NCI-H2029 treated with DMSO at 0.1 percent for 48 hours (cell line): ENCODE data around the gene FECH.
"Not testable (repeated sequence)": the region's sequence is repeated elsewhere in the genome, so short reads cannot be mapped to it uniquely, and the experiment has no call there.

ENCODE experiments used
- DNase-seq: peaks from one replicate; lab custom pipeline; 2025; lab: John Stamatoyannopoulos, UW

The FECH gene, protein sequence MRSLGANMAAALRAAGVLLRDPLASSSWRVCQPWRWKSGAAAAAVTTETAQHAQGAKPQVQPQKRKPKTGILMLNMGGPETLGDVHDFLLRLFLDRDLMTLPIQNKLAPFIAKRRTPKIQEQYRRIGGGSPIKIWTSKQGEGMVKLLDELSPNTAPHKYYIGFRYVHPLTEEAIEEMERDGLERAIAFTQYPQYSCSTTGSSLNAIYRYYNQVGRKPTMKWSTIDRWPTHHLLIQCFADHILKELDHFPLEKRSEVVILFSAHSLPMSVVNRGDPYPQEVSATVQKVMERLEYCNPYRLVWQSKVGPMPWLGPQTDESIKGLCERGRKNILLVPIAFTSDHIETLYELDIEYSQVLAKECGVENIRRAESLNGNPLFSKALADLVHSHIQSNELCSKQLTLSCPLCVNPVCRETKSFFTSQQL

DNA sequence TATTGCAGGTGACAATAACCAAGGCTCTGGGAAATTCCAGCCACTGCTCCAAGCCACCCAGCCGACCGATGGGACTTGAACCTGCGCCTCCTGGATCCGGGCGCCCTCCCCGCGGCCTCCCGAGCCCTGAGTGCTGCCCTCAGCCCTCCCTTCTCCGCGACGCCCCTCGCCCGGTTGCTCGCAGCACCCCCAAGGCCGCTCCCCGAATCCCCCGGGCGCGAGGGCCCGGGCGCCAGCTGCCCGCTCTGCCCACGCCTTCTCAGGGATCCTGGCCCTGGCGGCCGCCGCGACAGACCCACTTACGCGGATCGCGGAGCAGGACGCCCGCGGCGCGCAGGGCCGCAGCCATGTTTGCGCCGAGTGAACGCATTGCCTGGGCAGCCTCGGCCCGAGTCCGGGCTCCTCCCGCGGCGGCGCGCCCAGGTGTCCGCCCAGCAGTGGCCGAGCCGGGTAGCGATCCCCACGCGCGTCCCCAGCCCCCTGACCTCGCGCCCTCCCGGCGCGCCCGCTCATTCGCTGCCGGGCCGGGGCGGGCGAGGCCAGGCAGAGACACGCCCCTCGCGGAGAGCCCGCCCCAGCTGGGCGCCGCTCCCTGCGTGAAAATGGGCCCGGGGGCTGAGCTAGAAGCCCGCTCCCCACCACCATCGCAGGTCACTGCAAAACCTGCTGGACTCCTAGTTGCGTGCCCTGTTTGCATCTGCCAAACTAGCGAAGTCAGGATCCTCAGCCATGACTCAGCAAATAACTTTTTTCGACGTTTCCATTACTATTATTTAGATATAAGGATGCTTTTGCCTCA is at the start of gene FECH:
FECH (minus strand) TSS at position 452 of the 799 bp plus-strand sequence; CDS start at position 370, 82 bp downstream.
- DNase-seq = no peak

DNA sequence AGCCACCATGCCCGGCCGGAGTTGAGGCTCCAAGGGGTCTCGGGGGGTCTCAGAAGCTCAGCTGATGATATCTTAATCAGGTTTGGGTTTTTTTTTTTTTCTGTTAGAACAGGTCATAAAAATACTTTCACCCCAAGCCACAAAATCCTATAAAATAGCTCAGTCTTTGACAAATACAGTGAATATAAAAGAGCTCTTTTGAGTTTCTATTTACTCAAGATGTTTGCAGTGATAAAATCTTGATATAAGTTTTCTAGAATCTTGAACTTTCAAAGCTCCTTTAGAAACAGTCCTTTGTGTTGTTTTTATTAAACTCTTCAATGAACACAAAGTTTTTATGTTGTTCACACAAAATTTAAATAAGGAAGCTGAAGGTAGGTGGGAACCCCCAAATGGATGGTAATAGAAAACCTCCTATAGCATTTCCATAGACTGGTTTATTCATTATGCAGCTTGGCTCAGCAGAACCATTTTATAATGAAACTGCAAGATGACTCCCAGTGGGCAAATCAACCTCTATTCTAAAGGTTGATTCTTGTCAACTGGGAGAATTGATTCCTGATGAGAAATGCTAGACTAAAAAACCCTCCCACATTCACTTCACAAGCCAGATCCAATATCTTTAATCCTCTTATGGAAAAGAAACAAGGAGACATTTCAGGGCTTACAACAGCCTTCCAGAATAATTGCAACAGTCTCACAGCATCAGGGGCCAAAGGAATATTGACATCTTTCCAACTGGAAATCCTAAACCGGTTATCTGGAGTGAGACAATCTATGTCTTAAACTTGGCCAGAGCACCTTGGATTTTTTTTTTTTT is 48.7 kb upstream of the FECH start:
- no peak for DNase-seq

DNA sequence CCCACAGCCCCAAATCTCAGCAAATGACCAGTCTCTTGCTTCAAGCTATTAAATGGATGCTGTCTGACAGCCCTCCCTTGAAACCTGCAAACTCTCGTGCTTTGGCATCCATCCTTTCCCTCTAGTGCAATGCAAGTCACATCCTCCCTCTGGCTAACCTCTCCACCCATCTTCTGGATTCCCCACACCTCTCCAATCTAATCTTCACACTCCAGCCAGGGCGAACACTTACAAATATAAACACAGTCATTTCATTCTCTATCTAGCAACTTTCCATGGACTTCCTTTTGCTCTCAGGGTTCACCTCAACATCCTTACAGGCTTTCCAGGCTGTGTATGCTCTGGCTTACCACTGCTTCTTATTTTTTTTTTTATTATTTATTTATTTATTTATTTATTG is 45.2 kb upstream of the FECH start:
- DNase-seq = no peak

DNA sequence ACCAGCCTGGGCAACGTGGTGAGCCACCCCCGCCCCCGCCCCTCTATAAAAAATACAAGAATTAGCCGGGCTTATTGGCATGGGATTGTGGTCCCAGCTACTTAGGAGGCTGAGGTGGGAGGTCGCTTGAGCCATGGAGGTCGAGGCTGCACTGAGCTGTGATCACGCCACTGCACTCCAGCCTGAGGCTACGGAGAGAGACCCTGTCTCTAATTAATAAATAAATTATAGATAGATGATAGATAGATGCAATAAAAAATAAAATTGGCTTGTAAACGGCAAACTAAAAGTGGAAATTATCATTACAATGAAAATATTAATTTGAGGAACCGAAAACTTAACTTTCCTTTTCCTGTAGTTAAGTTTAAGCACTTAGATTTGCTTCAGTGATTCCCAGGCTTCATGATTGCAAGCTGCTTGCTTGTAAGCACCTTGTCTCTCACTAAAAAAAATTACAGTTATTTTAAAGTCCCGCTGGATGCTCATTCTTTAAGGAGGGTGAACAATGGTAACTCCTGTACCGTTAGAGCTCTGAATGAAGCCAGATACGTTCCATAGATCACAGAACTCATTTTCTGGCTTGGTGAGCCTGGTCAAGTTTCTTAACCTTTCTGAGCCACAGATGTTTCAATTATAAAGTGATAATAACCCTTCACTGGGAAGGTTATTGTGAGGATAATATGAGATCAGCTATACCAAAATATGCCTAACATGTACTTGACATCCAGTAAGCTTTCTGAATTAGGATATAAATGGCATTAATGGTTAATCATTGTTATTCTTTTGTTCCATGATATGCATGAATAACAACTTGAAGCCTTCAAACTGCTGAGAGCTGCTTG is 44.5 kb upstream of the FECH start:
- DNase-seq = no peak

GRCh38 chr18:57630002-57630753 is 43.7 kb upstream of the FECH start:
- peak; percentile 59 for DNase-seq

DNA sequence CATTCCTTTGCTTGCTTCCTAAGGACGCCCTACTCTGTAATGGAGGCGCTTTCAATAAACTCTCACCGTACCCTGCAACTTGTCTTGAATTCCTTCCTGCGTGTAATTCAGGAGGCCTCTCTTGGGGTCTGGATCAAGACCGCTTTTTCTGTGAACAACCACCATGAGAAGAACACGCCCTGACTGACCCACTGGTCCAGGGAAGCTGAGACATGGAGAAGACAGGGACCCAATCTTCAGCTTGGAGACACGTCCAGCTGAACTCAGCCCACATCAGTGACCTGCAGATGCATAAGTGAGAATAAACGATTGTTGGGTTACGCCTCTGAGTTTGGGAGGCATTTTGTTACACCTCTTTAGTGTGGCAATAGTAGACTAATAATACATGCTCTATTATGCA is 42.9 kb upstream of the FECH start:
- no peak for DNase-seq

DNA sequence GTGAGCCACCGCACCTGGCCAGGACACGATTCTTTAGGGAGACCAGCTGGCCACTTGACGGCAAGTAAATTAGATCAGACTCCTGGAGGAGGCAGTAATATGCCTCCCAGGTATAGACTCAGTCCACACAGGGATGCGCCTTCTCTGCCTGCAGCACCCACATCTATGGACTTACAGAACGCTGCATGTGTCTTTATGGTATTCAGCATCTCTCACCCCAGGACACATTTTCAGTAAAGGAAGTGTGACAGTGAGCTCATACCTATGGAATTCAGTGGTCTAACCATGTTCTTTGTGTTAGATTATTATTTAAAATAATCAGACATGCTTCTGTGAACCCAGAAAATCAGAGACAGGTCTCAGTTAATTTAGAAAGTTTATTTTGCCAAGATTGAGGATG is 41.0 kb upstream of the FECH start:
- DNase-seq = no peak

GRCh38 chr18:57624988-57625387 is 38.5 kb upstream of the FECH start:
- no peak for DNase-seq

DNA sequence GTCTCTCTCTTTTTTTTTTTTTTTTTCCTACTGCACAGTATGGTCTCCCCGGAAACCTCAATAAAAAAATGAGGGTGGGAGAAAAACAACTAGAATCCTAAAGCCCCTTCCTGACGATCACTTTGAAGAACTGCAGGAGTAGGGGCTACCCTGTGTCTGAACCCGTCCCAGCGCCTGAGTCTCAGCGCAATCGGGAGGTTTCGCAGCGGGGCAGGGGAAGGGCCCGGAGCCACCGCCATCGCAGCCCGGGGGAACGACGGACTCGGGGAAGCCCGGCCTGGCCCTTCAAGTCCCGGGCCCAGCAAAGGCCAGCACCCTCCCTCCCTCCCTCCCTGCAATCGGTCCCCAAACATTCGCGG is 34.7 kb upstream of the FECH start:
- DNase-seq = no peak

DNA sequence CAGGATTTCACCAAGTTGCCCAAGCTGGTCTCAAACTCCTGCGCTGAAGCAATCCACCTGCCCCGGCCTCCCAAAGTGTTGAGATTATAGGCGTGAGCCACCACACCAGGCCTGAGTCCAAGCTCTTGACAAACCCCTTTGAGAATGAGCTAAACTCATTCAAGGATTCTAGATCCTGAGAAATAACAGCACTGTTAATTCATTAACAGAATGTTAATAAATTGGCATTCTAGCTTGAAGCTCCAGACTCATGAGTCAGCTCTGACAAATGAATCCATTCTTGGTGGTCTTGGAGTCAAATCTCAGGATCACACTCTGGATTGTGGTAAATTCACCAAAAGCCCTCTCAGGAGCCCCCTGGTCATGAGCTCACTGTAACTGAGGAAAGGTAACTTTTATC is 33.4 kb upstream of the FECH start:
- DNase-seq = no peak

GRCh38 chr18:57618910-57619309 is 32.4 kb upstream of the FECH start:
- DNase-seq = no peak

DNA sequence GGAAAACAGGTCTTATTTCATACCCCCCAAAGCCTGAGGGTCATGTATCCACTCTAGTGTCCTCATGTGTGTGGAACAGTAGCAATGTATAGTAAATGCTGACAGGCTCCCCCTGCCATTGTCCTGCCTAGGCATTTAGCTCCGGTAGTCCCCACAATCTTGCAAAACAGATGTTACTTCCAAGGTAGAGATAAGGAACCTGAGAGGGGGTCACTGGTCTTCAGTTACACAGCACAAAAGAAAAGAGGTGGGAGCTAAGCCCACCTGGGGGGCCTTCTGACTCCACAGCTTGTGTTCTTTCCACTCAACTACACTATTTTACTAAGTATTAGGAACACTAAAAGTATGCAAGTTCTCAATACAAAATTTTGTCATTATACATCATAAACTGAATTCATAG is 17.4 kb upstream of the FECH start:
- no peak for DNase-seq

DNA sequence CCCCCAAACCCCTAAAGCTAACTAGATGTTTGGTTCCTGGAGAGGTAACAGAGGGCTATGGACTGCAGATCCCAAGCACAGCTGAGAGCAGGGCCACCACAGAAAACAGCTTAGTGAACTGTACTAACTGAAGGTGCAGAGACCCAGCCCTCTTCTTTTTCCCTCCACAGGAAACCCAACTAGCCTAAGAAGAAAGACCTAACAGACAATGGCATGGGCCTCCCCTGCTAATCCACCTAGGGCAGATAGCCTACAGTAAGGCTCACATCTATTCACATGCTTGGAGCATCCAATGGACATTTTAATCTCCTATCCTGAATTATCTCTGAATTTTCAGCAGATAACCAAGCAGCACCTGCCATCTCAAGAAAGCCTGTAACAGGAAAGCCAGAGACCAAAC is 8.8 kb upstream of the FECH start:
- DNase-seq = no peak

GRCh38 chr18:57592716-57593115 is 6.2 kb upstream of the FECH start:
- not testable (repeated sequence) for DNase-seq

DNA sequence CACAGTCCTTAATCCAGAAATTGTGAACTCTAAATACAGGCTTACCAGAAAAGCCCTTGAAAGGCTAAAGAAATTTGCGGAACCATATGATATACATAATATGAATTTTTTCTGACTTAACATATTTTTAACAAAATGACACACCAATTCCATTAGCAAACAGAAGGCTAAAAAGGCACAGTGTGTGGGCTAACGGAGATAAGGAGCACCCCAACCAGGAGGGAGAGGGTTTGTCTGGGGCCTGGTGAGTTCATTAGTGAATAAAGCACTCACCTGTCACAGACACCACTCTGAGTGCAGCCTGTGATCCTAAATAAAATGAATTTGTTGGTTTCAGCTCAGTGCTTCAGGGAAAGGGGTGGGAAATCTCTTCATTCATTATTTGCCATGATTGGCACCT is 2.7 kb upstream of the FECH start:
- no peak for DNase-seq

DNA sequence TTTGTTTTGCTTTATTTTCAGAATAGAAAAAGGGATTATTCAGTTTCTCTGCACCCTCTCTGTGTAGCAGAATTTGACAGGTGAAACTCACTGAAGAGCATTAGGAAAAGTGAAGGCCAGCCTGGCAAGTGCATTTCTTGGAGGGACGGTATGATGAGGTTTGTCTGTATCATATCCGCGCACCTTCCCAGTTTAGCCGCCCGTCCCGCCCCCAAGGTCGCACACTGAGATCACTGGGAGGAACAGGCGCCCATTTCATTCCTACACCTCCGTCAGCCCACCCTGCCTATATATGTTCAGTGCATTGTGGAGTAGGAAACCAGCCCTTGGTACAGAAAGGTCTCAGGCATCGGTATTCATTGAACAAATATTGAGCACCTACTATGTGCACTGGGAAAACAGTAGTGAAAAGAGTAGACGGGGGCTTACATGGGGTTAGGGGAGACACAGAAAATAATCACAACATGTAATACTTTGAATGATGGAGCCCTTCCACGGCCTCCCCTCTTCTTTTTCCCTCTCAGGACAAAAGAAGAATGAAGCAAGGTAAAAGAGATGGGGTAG is 678 bp upstream of the FECH start:
- no peak for DNase-seq

DNA sequence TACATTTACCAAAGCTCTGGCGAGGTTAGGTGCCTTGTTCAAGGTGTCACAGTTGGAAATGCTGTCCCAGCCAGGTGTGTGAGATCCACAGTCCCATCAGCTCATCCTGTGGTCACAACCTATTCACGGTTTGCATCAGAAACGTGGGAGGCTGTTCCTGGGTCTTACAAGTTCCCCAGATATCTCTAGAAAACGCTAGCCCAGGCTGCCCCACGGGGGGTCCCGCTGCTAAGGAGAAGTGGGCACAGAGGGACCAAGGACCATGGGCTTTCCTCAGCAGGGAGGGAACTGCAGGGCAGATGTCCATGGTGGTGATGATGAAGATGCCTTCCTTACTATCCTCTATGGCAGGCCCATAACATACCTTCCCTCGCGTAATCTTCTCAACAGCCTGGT is 649 bp downstream of the FECH start:
- DNase-seq = no peak

GRCh38 chr18:57585421-57585820 is 1.1 kb downstream of the FECH start:
- no peak for DNase-seq

DNA sequence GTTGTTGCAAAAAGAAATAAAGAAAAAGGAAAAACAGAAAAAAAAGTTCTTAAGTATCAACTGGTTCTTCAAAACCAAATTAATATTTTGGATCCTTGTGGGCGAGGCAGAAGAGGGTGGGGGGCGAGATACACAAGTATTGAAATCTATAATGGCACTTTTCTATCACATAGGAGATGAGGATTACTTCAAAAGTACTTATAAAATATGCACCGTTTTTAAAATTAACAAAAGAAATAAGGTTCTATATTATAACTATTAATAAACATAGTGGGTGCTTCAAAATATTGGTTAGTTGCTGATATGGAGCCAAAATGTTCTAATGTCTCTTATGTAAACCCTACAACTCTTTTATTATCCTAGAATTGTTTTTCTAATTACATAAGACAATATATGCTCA is 2.1 kb downstream of the FECH start:
- no peak for DNase-seq

DNA sequence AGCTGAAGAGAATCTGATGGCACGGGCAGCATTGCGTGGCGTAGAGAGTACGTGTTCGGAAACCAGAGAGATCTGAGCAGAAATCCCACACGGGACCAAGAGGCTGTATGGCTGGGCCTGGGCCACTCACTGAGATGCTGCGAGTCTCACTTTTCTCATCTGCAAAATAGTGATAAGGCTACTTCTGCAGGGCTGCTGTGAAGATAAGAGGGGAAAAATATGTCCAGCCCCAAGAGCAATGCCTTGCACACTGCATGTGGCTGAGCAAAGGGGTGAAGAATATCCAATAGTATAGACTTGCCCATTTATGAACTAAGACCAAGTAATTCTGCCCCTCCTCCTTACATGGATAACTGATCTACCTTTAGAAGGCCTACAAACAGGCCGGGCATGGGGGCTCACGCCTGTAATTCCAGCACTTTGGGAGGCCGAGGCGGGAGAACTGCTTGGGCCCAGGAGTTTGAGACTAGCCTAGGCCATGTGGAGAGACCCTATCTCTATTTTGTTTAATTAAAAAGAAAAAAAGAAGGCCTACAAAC is 3.1 kb downstream of the FECH start:
- DNase-seq = no peak
